ENCODE measurements around the gene STX10. TPM values are rescaled to one million over a fixed set of nuclear protein-coding genes. Genes with fewer than 3 reads are reported as not detected.

Gene STX10
- total RNA-seq, result 62.4 and 84.5 TPM in 2 replicates

DNA sequence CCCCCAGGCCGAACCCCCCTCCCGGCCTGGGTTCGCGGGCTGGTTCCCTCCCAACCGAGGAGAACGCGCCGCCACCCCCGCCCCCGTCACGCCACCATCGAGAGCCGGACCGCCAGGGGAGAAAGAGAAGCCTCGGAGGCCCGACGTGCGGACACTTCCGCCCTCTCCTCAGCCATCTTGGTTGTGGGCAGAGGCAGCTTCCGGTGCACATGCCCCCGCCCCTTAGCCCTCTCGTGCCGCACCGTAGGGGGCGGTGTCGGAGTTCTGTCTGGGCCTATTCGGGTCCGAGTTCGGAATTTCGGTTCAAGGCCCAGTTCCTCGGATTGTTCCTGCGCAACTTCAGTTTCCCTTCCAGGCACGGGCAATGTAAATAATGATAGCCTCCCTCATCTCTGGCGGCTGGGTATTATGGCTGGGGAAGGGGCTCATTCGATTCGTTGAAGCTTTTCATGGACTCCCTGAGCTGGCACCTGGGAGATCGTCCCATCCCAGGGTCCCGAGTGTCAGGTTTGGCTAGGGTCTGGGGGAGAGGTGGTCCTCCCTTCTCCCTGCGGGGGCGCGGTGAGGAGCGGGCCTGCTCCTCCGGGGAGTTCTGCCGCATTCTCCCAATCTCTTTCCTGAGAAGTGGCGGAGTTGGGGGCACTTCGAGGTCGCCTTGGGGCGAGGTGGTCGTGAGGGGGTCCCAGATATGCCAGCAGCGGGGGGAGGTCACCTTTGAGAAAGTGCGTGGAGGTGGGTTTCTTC lies at the start of gene STX10, which contains the start of gene IER2:
Gene STX10 (minus strand): TSS at position 189 of the 744 bp plus-strand sequence. CDS start 202 bp downstream, outside the sequence.
Gene IER2 (plus strand): TSS at position 225 of the 744 bp plus-strand sequence. CDS start 2,776 bp downstream, outside the sequence.

GRCh38 chr19:13117772-13118423 lies 32.3 kb downstream of the STX10 start, which contains the start of gene NACC1:
Gene NACC1 (plus strand): TSS chr19:13118264. CDS start chr19:13135208, 16,944 bp downstream.

GRCh38 chr19:13116282-13117175 lies 33.6 kb downstream of the STX10 start, which contains the start of gene TRMT1:
Gene TRMT1 (minus strand): TSS chr19:13116740. CDS start chr19:13116399, 341 bp downstream.

DNA sequence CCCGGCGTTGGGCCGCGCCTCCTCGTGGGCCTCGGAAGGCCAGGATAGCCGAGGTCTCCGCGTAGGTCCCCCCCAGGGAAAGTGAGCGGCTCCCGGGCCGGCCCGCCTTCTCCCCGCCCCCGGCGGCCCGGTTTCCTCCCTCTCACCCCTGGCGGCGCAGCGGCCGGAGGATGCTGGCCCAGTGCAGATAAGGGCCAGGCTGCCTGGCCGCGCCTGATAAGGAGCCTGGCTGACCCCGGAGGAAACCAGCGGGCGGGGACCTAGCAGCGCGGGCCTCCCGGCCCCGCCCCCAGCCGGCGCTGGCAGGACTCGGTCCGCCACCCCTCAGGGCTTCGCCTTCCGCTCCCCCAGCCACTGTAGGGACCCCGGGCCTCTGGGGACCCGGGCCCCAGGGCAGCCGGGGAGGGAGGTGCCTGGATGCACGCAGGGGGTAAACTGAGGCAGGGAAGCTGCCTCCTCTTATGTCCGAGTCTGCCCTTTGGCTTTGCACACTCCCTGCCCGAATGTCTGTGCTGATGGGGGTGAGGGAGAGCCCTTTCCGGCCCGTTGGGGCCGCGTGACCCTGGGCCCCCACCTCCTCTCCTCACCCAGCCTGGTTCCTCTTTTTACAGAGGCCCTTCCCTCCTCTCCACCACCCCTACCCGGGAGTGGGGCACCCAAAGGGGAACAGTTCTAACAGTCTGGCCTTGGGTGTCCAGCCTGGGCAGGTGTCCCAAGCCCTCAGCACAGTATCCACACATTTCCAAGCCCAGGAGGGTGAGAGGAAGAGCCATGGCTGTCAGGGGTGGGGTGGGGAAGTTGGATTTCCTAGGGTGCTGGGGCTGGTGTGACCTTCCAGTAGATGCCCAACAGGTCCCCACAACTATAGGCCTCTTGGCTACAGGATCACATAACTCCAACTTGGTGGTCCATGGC lies 47.3 kb downstream of the STX10 start, which contains the start of gene LYL1:
Gene LYL1 (minus strand): TSS at position 193 of the 915 bp plus-strand sequence. CDS start 1,687 bp downstream, outside the sequence.

Other genes with a start within 250 kb of the STX10 start
- 0.20 and 0.73 TPM in 2 replicates for gene SYCE2, start 231.1 kb downstream of the STX10 start, total RNA-seq
- 73.5 and 89.5 TPM in 2 replicates for gene FARSA, start 216.7 kb downstream of the STX10 start, total RNA-seq
- 1,887 and 1,968 TPM in 2 replicates for gene CALR, start 211.8 kb downstream of the STX10 start, total RNA-seq
- 121 and 125 TPM in 2 replicates for gene RAD23A, start 204.5 kb downstream of the STX10 start, total RNA-seq
- gene GADD45GIP1, start 193.2 kb downstream of the STX10 start, total RNA-seq, result 20.5 and 21.7 TPM in 2 replicates
- gene DAND5, start 180.8 kb downstream of the STX10 start, total RNA-seq, result not detected in 2 replicates
- gene NFIX, start 154.9 kb downstream of the STX10 start, total RNA-seq, result 66.5 and 73.9 TPM in 2 replicates
- 0.73 and 0.98 TPM in 2 replicates for gene LYL1, start 47.5 kb downstream of the STX10 start, total RNA-seq
- gene TRMT1, start 33.6 kb downstream of the STX10 start, total RNA-seq, result 35.3 and 39.9 TPM in 2 replicates
- 78.6 and 111 TPM in 2 replicates for gene NACC1, start 32.1 kb downstream of the STX10 start, total RNA-seq
- 12.5 and 24.0 TPM in 2 replicates for gene IER2, start within 50 bp of the STX10 start, total RNA-seq

Data from subcutaneous preadipocyte (primary cell).